ENCODE measurements around the gene RET.

The RET gene

DNA sequence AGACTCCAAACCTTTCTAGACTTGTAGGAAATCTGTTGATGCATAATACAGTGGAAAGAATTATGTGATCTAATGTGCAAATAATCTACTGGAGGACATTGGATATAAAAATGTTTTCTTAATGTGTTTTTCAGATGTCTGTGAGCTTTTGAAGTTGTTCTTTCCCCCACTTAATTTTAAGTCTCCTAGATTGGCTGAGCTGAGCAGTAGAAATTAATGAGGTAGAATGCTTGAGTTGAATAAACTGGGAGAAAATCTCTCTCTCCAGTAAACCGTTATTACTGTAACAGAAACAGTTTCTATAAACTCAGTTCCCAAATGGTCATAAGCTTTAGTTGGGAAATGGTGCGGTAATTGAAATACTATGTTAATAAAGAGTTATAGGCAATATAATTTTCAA, 77.0 kb downstream of the RET start:
- CTCF ChIA-PET = interaction anchor here (1.5 kb wide), 1 partner anchor 51 kb away, joined by 4 read pairs; no protein-coding TSS in a partner anchor
- TF ChIP-seq, protein P1, sequence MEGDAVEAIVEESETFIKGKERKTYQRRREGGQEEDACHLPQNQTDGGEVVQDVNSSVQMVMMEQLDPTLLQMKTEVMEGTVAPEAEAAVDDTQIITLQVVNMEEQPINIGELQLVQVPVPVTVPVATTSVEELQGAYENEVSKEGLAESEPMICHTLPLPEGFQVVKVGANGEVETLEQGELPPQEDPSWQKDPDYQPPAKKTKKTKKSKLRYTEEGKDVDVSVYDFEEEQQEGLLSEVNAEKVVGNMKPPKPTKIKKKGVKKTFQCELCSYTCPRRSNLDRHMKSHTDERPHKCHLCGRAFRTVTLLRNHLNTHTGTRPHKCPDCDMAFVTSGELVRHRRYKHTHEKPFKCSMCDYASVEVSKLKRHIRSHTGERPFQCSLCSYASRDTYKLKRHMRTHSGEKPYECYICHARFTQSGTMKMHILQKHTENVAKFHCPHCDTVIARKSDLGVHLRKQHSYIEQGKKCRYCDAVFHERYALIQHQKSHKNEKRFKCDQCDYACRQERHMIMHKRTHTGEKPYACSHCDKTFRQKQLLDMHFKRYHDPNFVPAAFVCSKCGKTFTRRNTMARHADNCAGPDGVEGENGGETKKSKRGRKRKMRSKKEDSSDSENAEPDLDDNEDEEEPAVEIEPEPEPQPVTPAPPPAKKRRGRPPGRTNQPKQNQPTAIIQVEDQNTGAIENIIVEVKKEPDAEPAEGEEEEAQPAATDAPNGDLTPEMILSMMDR (IDR thresholded peaks at IDR 0.05; ENCODE audit: insufficient read depth, low read length, missing control alignments) = no peak
- H3K4me3 ChIP-seq (ENCODE audit: low read depth, low read length) = no peak overlapping the region
- no peak for DNase-seq (ENCODE audit: low read depth, low spot score)
- POLR2A ChIA-PET = interaction anchor here (1.1 kb wide), 1 partner anchor 16 kb away, joined by 3 read pairs; the partner anchor contains the start of gene CSGALNACT2

DNA sequence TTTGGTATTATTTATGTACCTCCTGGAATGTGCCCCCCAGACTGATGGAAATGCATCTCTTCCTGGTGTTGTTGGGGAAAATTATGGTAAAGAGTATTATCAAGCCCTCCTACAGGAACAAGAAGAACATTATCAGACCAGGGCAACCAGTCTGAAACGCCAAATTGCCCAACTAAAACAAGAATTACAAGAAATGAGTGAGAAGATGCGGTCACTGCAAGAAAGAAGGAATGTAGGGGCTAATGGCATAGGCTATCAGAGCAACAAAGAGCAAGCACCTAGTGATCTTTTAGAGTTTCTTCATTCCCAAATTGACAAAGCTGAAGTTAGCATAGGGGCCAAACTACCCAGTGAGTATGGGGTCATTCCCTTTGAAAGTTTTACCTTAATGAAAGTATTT, 78.4 kb downstream of the RET start:
- TF ChIP-seq, protein P1 (IDR thresholded peaks at IDR 0.05; ENCODE audit: insufficient read depth, low read length, missing control alignments) = no peak
- ChIA-PET CTCF (interaction anchor here (1.5 kb wide), 1 partner anchor 50 kb away, joined by 4 read pairs; no protein-coding TSS in a partner anchor), POLR2A (no interaction called here)
- no peak for DNase-seq (ENCODE audit: low read depth, low spot score)
- no peak overlapping the region for H3K4me3 ChIP-seq (ENCODE audit: low read depth, low read length)

DNA sequence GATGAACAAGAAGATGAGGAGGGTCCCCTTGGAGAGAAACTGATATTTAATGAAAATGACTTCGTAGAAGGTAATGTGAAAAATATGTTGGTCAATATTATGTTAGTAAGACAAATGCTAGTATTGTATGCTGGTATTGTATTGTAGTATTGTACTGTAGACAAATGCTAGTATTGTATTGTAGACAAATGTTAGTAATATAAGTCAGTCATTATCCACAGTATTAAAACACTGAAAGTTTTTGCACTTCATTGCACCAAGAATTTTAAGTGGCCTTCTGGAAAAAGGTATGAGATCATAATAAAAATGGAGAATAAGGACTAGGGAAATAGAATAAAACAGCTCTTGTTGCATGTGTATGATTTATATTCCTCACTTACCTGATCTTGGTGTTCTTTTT, 78.9 kb downstream of the RET start:
- DNase-seq (ENCODE audit: low read depth, low spot score) = no peak
- no peak overlapping the region for H3K4me3 ChIP-seq (ENCODE audit: low read depth, low read length)
- POLR2A ChIA-PET = no interaction called here
- CTCF ChIA-PET = interaction anchor here (1.3 kb wide), 1 partner anchor 16 kb away, joined by 3 read pairs; no protein-coding TSS in a partner anchor
- TF ChIP-seq, protein P1 (IDR thresholded peaks at IDR 0.05; ENCODE audit: insufficient read depth, low read length, missing control alignments) = no peak

DNA sequence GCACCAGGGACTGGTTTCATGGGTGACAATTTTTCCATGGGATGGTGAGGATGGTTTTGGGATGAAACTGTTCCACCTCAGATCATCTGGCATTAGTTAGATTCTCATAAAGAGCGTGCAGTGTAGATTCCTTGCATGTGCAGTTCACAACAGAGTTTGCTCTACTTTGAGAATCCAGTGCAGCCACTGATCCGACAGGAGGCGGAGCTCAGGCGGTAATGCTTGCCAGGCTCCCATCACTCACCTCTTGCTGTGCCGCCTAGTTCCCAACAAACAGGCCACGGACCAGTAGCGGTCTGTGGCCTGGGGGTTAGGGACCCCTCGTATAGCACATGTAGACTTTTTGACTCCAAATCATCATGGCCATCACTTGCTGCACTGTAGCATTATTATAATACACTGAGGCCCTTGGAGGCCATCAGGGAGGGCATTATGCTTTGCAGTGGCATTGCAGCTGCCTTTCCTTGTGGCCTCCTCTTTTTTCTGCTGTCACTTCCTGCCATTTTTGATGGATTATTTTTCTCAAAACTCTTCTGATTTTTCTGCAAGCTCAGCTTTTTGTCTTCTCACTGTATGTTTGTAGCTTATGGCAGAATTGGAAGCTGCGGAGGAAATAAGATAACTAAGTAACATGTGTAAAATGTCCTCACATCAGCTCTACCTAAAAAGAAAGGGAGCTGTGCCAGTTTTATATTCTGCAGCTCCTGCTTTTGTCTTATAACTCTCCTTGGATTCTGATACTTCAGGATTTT, 79.9 kb downstream of the RET start:
- DNase-seq (ENCODE audit: low read depth, low spot score) = no peak
- no peak overlapping the region for H3K4me3 ChIP-seq (ENCODE audit: low read depth, low read length)
- ChIA-PET CTCF (interaction anchor here (1.3 kb wide), 1 partner anchor 17 kb away, joined by 3 read pairs; no protein-coding TSS in a partner anchor), POLR2A (no interaction called here)
- TF ChIP-seq, protein P1 (IDR thresholded peaks at IDR 0.05; ENCODE audit: insufficient read depth, low read length, missing control alignments) = no peak

DNA sequence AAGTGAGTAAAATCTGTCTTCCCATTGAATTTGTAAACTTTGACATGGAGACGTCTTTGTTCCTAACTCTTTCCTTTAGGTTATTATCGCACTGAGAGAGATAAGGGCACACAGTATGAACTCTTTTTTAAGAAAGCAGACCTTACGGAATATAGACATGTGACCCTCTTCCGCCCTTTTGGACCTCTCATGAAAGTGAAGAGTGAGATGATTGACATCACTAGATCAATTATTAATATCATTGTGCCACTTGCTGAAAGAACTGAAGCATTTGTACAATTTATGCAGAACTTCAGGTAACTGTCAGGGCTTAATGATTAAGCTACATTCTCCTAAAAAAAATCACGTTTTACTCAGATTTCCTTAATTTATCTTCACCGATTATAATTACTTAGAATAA, 81.8 kb downstream of the RET start:
- POLR2A ChIA-PET = no interaction called here
- no peak overlapping the region for H3K4me3 ChIP-seq (ENCODE audit: low read depth, low read length)
- no peak for DNase-seq (ENCODE audit: low read depth, low spot score)
- CTCF ChIA-PET = interaction anchor here (1.6 kb wide), 1 partner anchor 12 kb away, joined by 4 read pairs; no protein-coding TSS in a partner anchor
- TF ChIP-seq, protein P1 (IDR thresholded peaks at IDR 0.05; ENCODE audit: insufficient read depth, low read length, missing control alignments) = no peak

DNA sequence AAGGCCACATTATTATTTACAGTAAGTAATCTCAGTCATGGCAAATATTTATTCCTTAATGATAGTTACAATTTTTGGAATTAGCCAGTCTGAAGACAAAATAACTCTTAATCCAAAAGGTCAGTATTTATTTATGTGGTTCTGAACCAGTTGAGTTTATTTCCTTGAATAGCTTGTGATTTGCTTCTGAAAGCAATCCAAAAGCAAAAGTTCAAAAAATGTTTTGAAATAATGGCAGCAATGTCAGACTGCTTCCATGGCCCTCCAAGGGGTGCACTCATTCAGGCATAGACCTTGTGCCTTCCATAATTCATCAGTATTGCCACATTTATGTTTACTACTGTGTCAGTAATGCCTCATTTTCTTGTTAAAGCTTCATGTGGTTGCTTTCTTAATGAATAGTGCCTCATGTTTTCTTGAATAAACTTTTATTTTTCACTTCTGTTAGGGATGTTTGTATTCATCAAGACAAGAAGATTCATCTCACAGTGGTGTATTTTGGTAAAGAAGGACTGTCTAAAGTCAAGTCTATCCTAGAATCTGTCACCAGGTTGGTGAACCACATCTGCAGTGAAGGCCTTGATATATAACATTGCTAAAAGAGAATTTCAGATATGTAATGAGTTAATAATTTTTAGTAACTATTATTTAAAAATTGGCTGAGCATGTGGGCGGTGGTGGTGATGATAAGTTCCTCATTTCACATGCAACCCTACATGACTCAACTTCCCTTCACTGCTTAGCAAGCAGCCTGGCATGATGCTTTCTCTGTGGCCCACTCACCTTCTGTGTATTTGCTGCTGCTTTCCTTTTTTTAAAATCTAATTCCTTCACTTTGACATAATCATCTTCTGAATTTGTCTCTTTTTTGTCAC, 83.4 kb downstream of the RET start:
- H3K4me3 ChIP-seq (ENCODE audit: low read depth, low read length) = no peak overlapping the region
- TF ChIP-seq, protein P1 (IDR thresholded peaks at IDR 0.05; ENCODE audit: insufficient read depth, low read length, missing control alignments) = no peak
- POLR2A ChIA-PET = no interaction called here
- no peak for DNase-seq (ENCODE audit: low read depth, low spot score)
- CTCF ChIA-PET = interaction anchor here (0.9 to 1.6 kb wide), 5 partner anchors 10 to 301 kb away, joined by 3 to 4 read pairs (median 3); no protein-coding TSS in a partner anchor
